GM12801 (cell line): ENCODE results near the gene ZNF699.

Experiments used
- CTCF ChIP-seq: IDR thresholded peaks from one replicate; pipeline ENCODE4 v1.5.1; 2011; ENCODE audit warnings: control low read depth; ENCODE audit not compliant: insufficient read length; ENCODE audit errors: extremely low read depth

The ZNF699 gene

GRCh38 chr19:9309974-9310446 is 372 bp upstream of the ZNF699 start:
- TF ChIP-seq CTCF = no peak

- no peak for TF ChIP-seq CTCF
These were observed 1.4 kb downstream of the ZNF699 start for GRCh38 chr19:9308091-9308770.

- no peak for TF ChIP-seq CTCF
These were observed 3.2 kb downstream of the ZNF699 start for GRCh38 chr19:9306443-9306842.

- TF ChIP-seq CTCF = no peak
These were observed 13.3 kb downstream of the ZNF699 start for GRCh38 chr19:9296336-9296735.

- TF ChIP-seq CTCF = no peak
These were observed 14.2 kb downstream of the ZNF699 start for GRCh38 chr19:9295411-9295849.

- TF ChIP-seq CTCF = no peak
These were observed 20.3 kb downstream of the ZNF699 start for GRCh38 chr19:9289231-9289884.

- TF ChIP-seq CTCF = no peak
These were observed 58.4 kb downstream of the ZNF699 start for GRCh38 chr19:9251236-9251635.
